DMS114 treated with DMSO at 0.1 percent for 48 hours (cell line): Measurements from ENCODE around the gene SNRPD3.
"Not testable (repeated sequence)": the region's sequence is repeated elsewhere in the genome, so short reads cannot be mapped to it uniquely, and the experiment has no call there.

ENCODE experiments used
- DNase-seq: peaks from one replicate; lab custom pipeline; 2025; ENCODE audit not compliant: unreplicated experiment; lab: John Stamatoyannopoulos, UW

Gene SNRPD3

GRCh38 chr22:24530968-24531367 lies 24.8 kb upstream of the SNRPD3 start:
- not testable (repeated sequence) for DNase-seq

- no peak for DNase-seq
These were observed 23.7 kb upstream of the SNRPD3 start for GRCh38 chr22:24532075-24532474.

- no peak for DNase-seq
These were observed 20.5 kb upstream of the SNRPD3 start for GRCh38 chr22:24535348-24535747.

GRCh38 chr22:24536089-24536488 lies 19.7 kb upstream of the SNRPD3 start:
- DNase-seq, result no peak

- DNase-seq, result no peak
These were observed 15.3 kb upstream of the SNRPD3 start for GRCh38 chr22:24540470-24540869.

GRCh38 chr22:24541681-24542515 lies 13.9 kb upstream of the SNRPD3 start:
- no peak for DNase-seq

- DNase-seq, result no peak
These were observed 13.2 kb upstream of the SNRPD3 start for GRCh38 chr22:24542641-24543040.

- no peak for DNase-seq
These were observed 12.6 kb upstream of the SNRPD3 start for GRCh38 chr22:24543185-24543601.

GRCh38 chr22:24543679-24544243 lies 12.0 kb upstream of the SNRPD3 start:
- no peak for DNase-seq

- no peak for DNase-seq
These were observed 7.0 kb upstream of the SNRPD3 start for GRCh38 chr22:24548812-24549211.

- DNase-seq, result no peak
These were observed 5.5 kb upstream of the SNRPD3 start for GRCh38 chr22:24550028-24550901.

GRCh38 chr22:24550902-24551435 lies 4.8 kb upstream of the SNRPD3 start:
- no peak for DNase-seq

- DNase-seq, result not testable (repeated sequence)
These were observed 3.1 kb upstream of the SNRPD3 start for GRCh38 chr22:24552503-24553286.

GRCh38 chr22:24553597-24554312 lies 2.0 kb upstream of the SNRPD3 start:
- DNase-seq, result no peak

GRCh38 chr22:24554313-24555164 lies 1.3 kb upstream of the SNRPD3 start, which contains the start of gene GUCD1:
GUCD1 (minus strand) TSS chr22:24555138; CDS start chr22:24554991, 147 bp downstream.
- DNase-seq, result no peak

- no peak for DNase-seq
These were observed 3.7 kb downstream of the SNRPD3 start for GRCh38 chr22:24559471-24559870.

GRCh38 chr22:24563246-24563645 lies 7.4 kb downstream of the SNRPD3 start:
- no peak for DNase-seq

GRCh38 chr22:24564376-24565058 lies 8.7 kb downstream of the SNRPD3 start:
- no peak for DNase-seq
